Measurements from ENCODE around the gene FAHD2A.
"Not testable (repeated sequence)": the region's sequence is repeated elsewhere in the genome, so short reads cannot be mapped to it uniquely, and the experiment has no call there.

The FAHD2A gene

GRCh38 chr2:95402370-95403203 is at the start of gene FAHD2A:
Gene FAHD2A, plus strand, starts transcription at chr2:95402708. Its CDS starts 2,851 bp downstream, at chr2:95405559.
- DNase-seq: peak; percentile 93

DNA sequence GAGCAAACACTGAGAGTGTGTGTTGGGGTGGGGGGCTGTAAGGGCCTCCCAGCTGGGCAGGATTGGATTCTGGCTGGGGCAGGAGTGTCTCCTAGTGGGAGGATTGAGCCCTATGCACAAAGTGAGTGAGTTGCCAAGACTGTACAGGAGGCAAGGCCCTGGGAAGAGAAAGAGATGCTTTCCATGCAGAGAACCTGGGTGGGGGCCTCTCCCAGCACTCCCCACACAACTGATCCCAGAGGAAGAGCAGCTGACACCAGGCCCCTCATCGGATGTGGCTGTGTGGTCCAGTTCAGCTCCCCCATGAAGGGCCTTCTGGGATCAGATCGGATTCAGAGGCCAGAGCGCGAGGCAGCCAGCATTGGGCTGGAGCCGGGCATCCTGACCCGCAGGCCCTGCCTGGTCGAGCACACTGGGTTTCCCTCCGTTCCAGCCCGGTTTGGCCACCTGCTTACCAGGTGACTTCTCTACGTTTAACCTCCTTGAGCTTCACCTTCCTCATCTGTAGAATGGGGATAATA is 49.4 kb upstream of the FAHD2A start:
- DNase-seq: no peak

DNA sequence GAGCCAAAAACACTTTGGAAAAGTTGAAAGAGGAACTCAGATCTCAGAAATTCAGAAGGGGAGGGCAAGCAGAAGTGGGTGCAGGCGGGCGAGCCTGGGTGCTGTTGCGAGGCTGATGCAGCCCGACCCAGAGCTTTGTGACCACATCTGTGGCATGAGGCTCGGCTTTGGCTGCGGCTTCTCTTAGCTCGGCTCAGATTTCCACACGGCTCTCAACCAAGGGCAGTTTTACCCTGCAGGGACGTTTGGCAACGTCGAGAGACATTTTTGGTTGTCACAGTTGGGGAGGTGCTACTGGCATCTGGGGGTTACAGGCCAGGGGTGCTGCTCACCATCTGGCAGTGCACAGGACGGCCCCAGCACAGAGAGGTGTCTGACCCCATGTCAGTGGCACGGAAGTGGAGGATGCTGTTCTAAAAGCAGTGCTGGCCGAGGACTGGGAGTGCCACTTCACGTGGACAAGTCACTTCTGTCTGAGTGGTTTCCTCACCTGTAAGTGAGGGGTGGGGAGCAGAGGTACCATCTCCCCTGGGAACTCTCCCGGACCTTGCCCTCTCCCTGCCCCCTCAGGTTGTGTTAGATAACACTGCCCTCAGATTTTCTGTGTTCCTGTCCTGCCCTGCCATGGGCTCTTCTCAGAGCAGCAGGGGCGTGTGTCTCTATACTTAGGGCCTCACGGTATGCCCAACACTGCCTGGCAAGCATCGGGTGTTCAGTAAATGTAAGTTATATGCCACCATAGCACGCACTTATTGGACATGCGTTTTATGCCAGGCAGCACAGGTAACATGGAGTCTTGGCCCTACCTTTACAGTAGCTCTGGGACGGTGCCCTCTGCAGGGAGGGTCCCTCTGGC is 48.7 kb upstream of the FAHD2A start:
- DNase-seq: no peak

DNA sequence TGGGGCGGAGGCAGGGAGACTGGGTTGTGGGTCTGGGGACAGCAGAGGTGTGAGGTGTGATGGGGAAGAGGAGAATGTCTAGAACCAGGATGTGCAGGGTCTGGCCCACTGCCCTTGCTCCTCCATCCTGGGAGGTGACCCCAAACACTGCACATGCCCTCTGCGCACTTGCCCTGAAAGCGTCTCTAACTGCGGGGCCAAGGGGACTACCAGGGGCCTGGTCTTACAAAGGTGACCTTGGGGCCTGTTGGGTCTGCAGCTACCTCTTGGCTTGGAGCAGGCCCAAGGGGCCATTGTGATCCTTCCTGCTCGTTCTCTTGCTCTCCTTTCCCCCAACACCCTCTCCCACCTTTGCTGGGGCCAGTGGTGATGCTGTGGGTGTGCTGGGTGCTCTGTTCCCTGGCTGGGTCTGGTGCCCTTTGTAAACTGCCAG is 48.0 kb upstream of the FAHD2A start:
- DNase-seq: no peak

- DNase-seq: no peak
Measured at GRCh38 chr2:95354925-95355324, 47.6 kb upstream of the FAHD2A start.

DNA sequence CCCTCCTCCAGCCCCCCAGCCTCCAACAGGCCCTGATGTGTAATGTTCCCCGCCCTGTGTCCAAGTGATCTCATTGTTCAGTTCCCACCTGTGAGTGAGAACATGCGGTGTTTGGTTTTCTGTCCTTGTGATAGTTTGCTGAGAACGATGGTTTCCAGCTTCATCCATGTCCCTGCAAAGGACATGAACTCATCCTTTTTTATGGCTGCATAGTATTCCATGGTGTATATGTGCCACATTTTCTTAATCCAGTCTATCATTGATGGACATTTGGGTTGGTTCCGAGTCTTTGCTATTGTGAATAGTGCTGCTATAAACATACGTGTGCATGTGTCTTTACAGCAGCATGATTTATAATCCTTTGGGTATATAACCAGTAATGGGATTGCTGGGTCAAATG is 47.0 kb upstream of the FAHD2A start:
- not testable (repeated sequence) for DNase-seq

DNA sequence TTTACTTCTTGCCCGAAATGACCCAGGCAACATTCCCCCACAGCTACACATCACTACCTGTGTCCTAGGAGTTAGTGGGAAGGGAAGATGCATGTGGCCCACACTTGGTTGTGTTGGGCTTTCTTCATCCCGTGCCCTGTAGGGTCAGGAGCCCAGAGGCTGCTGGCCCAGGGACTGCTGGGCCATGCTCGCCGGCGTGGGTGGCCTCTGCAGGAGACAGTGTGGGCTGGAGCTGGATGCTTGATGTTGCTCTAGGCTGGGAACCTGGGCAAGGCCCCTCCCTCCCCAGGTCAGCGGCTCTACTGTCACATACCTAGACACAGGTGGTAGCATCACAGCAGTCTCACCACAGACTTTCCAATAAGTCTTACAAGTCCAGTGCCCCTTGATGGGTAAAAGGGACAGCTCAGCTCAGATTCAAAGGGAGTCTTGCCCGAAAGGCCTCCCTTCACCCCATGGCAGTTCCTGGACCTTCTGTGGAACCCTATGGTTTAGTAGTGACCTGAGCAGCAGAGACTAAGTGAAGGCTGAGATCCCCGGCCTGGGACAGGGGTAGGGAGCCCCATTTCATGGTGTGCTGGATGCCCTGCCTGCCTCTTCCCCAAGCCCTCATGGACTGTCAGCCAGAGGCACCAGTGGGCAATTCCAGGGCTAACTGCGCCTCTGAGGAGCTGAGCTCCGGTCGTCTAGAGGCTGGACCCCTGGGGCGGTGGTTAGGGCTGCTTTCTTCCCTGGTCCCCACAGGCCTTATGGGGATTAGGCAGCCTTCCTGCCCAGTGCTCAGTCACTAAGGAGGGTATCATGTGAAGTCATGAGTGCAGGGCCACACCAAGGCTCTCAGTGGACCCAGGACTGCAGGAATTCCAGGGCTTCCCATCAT is 45.4 kb upstream of the FAHD2A start:
- DNase-seq: no peak

DNA sequence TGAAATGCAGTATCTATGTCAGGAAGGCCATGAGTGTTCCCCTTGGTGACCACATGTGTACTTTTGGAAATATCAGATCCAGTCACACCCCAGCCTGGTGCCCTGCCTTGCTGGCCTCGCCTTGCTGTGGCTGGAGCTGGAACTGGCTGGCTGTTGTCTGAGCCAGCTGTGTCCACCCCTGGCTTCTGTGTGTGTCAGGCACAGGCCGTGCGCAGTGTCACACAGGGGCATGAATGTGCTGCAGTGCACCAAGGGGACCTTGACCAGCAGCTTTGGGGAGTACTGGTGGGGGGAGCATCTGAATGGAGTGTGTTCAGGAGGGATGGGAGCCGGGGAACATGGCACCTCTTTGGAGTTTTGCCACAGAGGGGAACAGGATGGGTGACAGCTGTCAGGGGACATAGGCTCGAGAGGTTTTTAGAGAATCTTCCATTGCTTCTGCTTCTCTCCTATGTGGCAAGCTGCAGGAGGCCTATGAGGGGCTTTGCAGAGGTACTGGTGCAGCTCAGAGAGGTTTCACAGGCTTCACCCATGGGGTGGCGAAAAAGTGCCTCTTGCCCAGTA is 44.7 kb upstream of the FAHD2A start:
- no peak for DNase-seq

DNA sequence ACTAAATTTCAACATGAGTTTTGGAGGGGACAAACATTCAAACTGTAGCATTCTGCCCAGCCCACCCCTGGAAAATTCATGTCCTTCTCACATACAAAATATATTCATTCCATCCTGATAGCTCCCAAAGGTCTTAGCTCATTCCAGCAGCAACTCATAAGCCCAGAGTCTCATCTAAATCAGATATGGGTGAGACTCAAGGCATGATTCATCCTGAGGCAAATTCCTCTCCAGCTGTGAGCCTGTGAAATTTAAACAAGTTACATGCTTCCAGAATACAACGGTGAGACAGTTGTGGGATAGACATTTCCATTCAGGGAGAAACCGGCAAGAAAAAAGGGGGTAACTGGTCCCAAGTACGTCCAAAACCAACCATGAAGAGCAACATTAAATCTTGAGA is 43.5 kb upstream of the FAHD2A start:
- DNase-seq: no peak

- no peak for DNase-seq
Measured at GRCh38 chr2:95359501-95359930, 43.0 kb upstream of the FAHD2A start.

- DNase-seq: no peak
Measured at GRCh38 chr2:95361216-95361980, 41.1 kb upstream of the FAHD2A start.

DNA sequence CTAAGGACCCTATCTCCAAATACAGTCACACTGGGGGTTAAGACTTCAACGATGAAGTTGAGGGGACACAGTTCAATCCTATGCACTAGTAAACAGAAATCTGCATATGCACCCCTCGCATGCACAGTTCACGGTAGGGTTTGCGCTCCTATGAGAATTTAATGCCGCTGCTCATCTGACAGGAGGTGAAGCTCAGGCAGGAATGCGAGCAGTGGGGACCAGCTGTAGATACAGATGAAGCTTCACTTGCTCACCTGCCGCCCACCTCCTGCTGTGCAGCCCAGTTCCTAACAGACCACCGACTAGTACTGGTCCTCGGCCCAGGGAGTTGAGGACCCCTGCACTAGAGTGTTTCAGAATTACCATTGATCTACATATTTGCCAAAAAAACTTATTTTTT is 40.0 kb upstream of the FAHD2A start:
- DNase-seq: no peak

DNA sequence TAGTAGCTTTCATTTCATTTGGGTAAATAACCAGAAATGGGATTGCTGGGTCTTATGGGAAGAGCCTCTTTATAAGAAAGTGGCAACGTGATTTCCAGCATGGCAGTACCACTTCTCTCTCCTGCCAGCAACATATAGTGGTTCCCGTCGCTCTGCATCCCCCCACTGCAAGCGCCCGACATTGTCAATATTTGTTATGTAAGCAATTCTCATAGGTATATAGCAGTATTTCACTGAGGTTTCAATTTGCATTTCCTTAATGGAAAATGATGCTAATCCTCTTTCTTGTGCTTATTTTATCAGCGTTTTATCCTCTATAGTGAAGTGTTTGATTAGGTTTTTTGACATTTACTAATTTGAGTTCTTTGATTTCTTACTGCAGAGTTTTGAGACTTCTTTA is 36.0 kb upstream of the FAHD2A start:
- no peak for DNase-seq

GRCh38 chr2:95372216-95372829 is 30.2 kb upstream of the FAHD2A start:
- no peak for DNase-seq

- DNase-seq: no peak
Measured at GRCh38 chr2:95372845-95373244, 29.7 kb upstream of the FAHD2A start.

DNA sequence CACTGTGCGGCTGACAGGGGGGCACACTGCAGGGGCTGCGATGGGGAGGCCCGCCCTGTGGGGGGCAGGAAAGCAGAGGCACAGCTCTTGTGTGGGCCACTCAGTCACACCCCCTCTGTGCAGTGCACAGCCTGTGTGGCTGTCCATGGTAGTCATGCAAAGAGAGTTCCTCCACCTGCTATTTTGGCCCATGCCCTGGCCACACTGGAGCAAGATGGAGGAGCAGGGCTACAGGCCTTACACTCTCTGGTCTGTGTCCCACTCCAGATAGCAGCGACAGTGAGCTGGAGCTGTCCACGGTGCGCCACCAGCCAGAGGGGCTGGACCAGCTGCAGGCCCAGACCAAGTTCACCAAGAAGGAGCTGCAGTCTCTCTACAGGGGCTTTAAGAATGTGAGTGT is 28.5 kb upstream of the FAHD2A start:
- DNase-seq: no peak

- DNase-seq: no peak
Measured at GRCh38 chr2:95374451-95374920, 28.0 kb upstream of the FAHD2A start.

DNA sequence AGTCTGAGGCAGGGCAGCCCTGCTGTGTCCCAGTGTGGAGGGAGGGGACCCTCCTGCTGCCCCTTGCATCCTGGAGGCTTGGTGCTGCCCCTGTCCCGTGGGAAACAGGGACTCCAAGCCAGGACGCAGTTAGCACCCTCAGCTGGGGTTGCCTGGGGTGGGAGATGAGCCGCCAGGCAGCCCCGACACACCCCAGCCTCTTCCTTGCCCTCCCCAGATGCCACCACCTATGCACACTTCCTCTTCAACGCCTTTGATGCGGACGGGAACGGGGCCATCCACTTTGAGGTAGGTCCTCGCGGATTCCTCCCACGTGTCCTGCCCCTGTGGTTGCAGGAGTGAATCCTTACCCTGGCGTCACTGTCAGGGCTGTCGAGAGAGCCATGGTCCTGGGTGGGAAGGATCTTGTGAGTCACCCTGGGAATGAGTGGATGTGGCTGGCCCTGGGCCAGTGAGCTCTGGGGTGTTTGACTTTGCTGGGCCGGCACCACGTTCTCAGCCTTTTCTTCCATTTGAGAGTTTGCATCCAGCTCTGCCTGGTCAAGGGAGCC is 27.5 kb upstream of the FAHD2A start:
- DNase-seq: no peak

DNA sequence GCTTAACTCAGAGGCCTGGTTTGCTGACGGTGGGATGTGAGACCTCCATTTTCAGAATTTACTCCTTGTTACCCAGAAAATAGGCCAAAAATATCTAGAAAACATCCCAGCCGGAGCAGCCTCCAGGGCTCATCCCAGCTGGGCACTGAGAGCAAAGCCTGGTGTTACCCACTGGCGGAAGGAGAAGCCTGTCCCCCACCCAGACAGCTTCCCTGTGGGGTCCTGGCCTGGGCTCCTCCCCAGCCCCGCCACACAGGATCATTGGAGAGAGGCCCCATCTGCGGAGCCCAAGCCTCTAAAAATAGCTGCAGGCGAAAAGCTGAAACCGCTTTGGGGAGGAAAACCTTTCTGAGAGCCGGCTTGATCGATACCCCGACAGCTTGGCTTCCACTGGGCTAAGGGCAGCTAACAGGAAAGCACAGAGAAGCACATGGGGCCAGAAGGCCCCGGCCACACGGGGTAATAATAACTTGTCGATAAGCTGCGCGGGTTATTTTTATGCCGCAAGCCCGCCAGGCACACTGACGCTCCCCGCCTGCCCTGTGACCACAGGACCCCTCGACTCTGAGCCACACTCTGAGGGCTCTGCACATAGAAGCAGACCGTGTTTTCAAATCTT is 26.9 kb upstream of the FAHD2A start:
- no peak for DNase-seq
